Measurements from ENCODE around the gene PRR13. TPM values are rescaled to one million over a fixed set of nuclear protein-coding genes. Genes with fewer than 3 reads are reported as not detected.

Gene PRR13
- total and polyA plus RNA-seq, 2 of the 8 experiments (the other 6 are each of a cell fraction or from before 2014, with no cell fraction given), result 82.9 to 185 TPM

DNA sequence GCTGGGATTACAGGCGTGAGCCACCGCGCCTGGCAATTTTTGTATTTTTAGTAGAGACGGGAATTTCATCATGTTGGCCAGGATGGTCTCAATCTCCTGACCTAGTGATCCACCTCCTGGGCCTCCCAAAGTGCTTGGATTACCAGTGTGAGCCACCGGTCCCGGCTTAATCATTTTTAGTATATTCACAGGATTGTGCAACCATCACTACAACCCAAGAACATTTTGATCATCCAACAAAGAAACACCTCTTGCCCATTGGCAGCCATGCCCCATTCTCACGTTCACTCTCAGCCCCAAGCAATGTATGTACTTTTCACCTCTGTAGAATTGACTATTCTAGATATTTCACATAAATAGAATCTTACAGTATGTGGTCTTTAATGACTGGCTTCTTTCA is 41.6 kb upstream of the PRR13 start (continued):
- TF ChIP-seq, protein P1, sequence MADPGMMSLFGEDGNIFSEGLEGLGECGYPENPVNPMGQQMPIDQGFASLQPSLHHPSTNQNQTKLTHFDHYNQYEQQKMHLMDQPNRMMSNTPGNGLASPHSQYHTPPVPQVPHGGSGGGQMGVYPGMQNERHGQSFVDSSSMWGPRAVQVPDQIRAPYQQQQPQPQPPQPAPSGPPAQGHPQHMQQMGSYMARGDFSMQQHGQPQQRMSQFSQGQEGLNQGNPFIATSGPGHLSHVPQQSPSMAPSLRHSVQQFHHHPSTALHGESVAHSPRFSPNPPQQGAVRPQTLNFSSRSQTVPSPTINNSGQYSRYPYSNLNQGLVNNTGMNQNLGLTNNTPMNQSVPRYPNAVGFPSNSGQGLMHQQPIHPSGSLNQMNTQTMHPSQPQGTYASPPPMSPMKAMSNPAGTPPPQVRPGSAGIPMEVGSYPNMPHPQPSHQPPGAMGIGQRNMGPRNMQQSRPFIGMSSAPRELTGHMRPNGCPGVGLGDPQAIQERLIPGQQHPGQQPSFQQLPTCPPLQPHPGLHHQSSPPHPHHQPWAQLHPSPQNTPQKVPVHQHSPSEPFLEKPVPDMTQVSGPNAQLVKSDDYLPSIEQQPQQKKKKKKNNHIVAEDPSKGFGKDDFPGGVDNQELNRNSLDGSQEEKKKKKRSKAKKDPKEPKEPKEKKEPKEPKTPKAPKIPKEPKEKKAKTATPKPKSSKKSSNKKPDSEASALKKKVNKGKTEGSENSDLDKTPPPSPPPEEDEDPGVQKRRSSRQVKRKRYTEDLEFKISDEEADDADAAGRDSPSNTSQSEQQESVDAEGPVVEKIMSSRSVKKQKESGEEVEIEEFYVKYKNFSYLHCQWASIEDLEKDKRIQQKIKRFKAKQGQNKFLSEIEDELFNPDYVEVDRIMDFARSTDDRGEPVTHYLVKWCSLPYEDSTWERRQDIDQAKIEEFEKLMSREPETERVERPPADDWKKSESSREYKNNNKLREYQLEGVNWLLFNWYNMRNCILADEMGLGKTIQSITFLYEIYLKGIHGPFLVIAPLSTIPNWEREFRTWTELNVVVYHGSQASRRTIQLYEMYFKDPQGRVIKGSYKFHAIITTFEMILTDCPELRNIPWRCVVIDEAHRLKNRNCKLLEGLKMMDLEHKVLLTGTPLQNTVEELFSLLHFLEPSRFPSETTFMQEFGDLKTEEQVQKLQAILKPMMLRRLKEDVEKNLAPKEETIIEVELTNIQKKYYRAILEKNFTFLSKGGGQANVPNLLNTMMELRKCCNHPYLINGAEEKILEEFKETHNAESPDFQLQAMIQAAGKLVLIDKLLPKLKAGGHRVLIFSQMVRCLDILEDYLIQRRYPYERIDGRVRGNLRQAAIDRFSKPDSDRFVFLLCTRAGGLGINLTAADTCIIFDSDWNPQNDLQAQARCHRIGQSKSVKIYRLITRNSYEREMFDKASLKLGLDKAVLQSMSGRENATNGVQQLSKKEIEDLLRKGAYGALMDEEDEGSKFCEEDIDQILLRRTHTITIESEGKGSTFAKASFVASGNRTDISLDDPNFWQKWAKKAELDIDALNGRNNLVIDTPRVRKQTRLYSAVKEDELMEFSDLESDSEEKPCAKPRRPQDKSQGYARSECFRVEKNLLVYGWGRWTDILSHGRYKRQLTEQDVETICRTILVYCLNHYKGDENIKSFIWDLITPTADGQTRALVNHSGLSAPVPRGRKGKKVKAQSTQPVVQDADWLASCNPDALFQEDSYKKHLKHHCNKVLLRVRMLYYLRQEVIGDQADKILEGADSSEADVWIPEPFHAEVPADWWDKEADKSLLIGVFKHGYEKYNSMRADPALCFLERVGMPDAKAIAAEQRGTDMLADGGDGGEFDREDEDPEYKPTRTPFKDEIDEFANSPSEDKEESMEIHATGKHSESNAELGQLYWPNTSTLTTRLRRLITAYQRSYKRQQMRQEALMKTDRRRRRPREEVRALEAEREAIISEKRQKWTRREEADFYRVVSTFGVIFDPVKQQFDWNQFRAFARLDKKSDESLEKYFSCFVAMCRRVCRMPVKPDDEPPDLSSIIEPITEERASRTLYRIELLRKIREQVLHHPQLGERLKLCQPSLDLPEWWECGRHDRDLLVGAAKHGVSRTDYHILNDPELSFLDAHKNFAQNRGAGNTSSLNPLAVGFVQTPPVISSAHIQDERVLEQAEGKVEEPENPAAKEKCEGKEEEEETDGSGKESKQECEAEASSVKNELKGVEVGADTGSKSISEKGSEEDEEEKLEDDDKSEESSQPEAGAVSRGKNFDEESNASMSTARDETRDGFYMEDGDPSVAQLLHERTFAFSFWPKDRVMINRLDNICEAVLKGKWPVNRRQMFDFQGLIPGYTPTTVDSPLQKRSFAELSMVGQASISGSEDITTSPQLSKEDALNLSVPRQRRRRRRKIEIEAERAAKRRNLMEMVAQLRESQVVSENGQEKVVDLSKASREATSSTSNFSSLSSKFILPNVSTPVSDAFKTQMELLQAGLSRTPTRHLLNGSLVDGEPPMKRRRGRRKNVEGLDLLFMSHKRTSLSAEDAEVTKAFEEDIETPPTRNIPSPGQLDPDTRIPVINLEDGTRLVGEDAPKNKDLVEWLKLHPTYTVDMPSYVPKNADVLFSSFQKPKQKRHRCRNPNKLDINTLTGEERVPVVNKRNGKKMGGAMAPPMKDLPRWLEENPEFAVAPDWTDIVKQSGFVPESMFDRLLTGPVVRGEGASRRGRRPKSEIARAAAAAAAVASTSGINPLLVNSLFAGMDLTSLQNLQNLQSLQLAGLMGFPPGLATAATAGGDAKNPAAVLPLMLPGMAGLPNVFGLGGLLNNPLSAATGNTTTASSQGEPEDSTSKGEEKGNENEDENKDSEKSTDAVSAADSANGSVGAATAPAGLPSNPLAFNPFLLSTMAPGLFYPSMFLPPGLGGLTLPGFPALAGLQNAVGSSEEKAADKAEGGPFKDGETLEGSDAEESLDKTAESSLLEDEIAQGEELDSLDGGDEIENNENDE (IDR thresholded peaks at IDR 0.05; ENCODE audit: insufficient replicate concordance, low read length), result no peak
- TF ChIP-seq, protein P2, sequence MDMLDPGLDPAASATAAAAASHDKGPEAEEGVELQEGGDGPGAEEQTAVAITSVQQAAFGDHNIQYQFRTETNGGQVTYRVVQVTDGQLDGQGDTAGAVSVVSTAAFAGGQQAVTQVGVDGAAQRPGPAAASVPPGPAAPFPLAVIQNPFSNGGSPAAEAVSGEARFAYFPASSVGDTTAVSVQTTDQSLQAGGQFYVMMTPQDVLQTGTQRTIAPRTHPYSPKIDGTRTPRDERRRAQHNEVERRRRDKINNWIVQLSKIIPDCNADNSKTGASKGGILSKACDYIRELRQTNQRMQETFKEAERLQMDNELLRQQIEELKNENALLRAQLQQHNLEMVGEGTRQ (IDR thresholded peaks at IDR 0.05; ENCODE audit: low read length), result no peak
- TF ChIP-seq TEAD4 (IDR thresholded peaks at IDR 0.05; ENCODE audit: low read depth, low read length), result no peak
- TF ChIP-seq CREB1 (IDR thresholded peaks at IDR 0.05), result no peak
- no peak for TF ChIP-seq SIRT6 (IDR thresholded peaks at IDR 0.05; ENCODE audit: low read length)
- no peak for TF ChIP-seq SP4 (IDR thresholded peaks at IDR 0.05; ENCODE audit: low read length)
- no peak for TF ChIP-seq CBX5 (IDR thresholded peaks at IDR 0.05; ENCODE audit: low read depth, low read length)
- TF ChIP-seq SUZ12 (IDR thresholded peaks at IDR 0.05; ENCODE audit: low read length), result no peak
- no peak for TF ChIP-seq ASH2L (IDR thresholded peaks at IDR 0.05; ENCODE audit: low read length)
- no peak for TF ChIP-seq EP300 (IDR thresholded peaks at IDR 0.05; ENCODE audit: borderline replicate concordance in 1 of 2, low read depth in 2 of 2, low read length in 2 of 2)
- no peak for TF ChIP-seq BCL11A (IDR thresholded peaks at IDR 0.05; ENCODE audit: low read depth in 2 of 2, low read length in 2 of 2)
- TF ChIP-seq MAFK (IDR thresholded peaks at IDR 0.05; ENCODE audit: low read depth, low read length), result no peak
